Kidney glomerular epithelial cell (primary cell): ENCODE data around the gene SH3D19.
"Not testable (repeated sequence)": the region's sequence is repeated elsewhere in the genome, so short reads cannot be mapped to it uniquely, and the experiment has no call there.

Source experiments
- DNase-seq: peaks from one replicate; lab custom pipeline; 2025; lab: John Stamatoyannopoulos, UW

Gene SH3D19

DNA sequence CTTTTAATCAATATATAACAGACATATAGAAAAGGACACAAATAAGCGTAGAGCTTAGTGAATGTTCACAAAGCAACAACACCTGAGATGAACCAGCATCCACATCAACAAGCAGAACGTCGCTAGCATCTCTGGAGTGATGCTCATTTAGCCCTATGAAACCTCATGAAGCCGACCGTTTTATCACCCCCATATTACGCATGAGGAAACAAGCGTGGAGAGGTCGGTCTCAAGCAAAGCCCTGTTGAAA is 226.5 kb downstream of the SH3D19 start:
- no peak for DNase-seq

GRCh38 chr4:151097759-151098158 is 227.6 kb downstream of the SH3D19 start:
- no peak for DNase-seq

DNA sequence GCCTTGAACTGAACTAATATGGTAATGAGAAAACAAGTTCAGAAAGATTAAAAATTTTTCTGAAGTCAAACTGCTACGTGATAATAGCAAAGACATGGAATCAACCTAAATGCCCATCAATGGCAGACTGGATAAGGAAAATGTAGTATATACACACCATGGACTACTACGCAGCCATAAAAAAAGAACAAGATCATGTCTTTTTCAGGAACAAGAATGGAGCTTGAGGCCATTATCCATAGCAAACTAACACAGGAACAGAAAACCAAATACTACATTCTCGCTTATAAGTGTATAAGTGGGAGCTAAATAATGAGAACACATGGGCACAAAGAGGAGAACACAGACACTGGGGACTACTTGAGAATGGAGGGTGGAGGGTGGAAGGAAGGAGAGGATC is 230.3 kb downstream of the SH3D19 start:
- DNase-seq: no peak

- no peak for DNase-seq
These were observed 231.1 kb downstream of the SH3D19 start for GRCh38 chr4:151094290-151094751.

- no peak for DNase-seq
These were observed 232.2 kb downstream of the SH3D19 start for GRCh38 chr4:151093203-151093602.

DNA sequence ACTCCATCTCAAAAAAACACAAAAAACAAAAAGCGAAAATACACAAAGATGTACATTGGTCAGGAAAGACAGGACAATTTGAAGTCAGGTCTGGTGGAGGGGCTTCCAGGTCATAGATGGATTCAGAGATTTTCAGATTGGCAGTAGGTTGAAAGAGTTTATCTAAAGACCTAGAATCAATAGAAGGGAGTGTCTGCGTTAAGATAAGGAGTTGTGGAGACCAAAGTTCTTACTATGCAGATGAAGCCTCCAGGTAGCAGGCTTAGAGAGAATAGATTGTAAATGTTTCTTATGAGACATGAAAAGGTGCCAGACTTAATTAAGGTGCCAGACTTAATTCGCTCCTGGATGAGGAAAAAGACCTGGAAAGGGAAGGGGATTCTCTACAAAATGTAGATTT is 232.9 kb downstream of the SH3D19 start:
- no peak for DNase-seq

DNA sequence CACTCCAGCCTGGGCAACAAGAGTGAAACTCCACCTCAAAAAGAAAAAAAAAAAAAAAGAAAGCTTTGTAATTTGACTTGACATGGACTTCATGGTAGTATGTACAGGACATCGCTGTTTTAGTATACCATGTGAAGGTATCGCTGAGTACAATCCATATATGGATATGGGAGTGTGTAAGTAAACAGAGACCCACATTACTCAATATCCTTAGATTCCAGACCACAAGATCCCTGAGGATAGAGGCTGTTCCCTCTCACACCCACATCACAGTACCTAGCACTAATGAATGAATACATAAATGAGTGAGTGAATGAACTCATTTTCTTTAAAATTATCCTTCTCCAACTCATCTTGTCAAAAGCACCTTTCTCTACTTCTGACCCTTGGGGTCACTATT is 234.4 kb downstream of the SH3D19 start:
- DNase-seq: no peak

- no peak for DNase-seq
These were observed 237.9 kb downstream of the SH3D19 start for GRCh38 chr4:151087467-151087866.

- not testable (repeated sequence) for DNase-seq
These were observed 247.4 kb downstream of the SH3D19 start for GRCh38 chr4:151077978-151078377.

- no peak for DNase-seq
These were observed 250.9 kb downstream of the SH3D19 start for GRCh38 chr4:151074416-151074916.
